IPS-15b (cell line): ENCODE data around the gene ZFAND2A.
"Not testable (repeated sequence)": the region's sequence is repeated elsewhere in the genome, so short reads cannot be mapped to it uniquely, and the experiment has no call there.

Experiments used
- H3K27me3 ChIP-seq: one replicate; pipeline ENCODE4 v1.6.1; 2013; ENCODE audit warnings: low read length; ENCODE audit not compliant: control insufficient read depth, insufficient read depth
- H3K36me3 ChIP-seq: one replicate; pipeline ENCODE4 v1.6.1; 2013; ENCODE audit warnings: low read length; ENCODE audit not compliant: control insufficient read depth, insufficient read depth
- H3K4me1 ChIP-seq: one replicate; pipeline ENCODE4 v1.6.1; 2013; ENCODE audit warnings: mild to moderate bottlenecking, low read length; ENCODE audit not compliant: control insufficient read depth, insufficient read depth
- H3K4me3 ChIP-seq: one replicate; pipeline ENCODE4 v1.5.1; 2013; ENCODE audit warnings: low read depth, low read length
- H3K9ac ChIP-seq: one replicate; pipeline ENCODE4 v1.6.1; 2013; ENCODE audit warnings: low read depth, mild to moderate bottlenecking, low read length
- H3K9me3 ChIP-seq: one replicate; pipeline ENCODE4 v1.6.1; 2013; ENCODE audit warnings: mild to moderate bottlenecking, low read length; ENCODE audit not compliant: control insufficient read depth, insufficient read depth

Gene ZFAND2A

GRCh38 chr7:1159891-1160669, at the start of gene ZFAND2A:
Gene ZFAND2A (minus strand): TSS chr7:1160196. CDS start chr7:1158212, 1,984 bp downstream.
- Histone ChIP-seq H3K9me3 (no peaks in the 10 kb centered on the region), H3K9ac (peak within 1 kb of the TSS; percentile 88), H3K4me3 (peak within 1 kb of the TSS; percentile 99), H3K27me3 (no peaks in the 10 kb centered on the region), H3K4me1 (no peaks in the 10 kb centered on the region), H3K36me3 (peaks cover 4% of the 10 kb centered on the region)

GRCh38 chr7:1209097-1209496, 49.1 kb upstream of the ZFAND2A start:
- Histone ChIP-seq H3K27me3 (no peaks in the 10 kb centered on the region), H3K36me3 (no peaks in the 10 kb centered on the region)

GRCh38 chr7:1205742-1206141, 45.7 kb upstream of the ZFAND2A start:
- H3K4me1 ChIP-seq, H3K9me3 ChIP-seq, H3K9ac ChIP-seq, H3K36me3 ChIP-seq, H3K27me3 ChIP-seq, H3K4me3 ChIP-seq: not testable (repeated sequence)

More at GRCh38 chr7:1209097-1209496, 49.1 kb upstream of the ZFAND2A start:
- Histone ChIP-seq H3K9me3 (no peaks in the 10 kb centered on the region), H3K4me3 (no peak overlapping the region), H3K9ac (no peak overlapping the region), H3K4me1 (no peaks in the 10 kb centered on the region)

GRCh38 chr7:1204460-1205140, 44.6 kb upstream of the ZFAND2A start:
- H3K4me3 ChIP-seq, result no peak overlapping the region
- H3K4me1 ChIP-seq, result no peaks in the 10 kb centered on the region
- H3K36me3 ChIP-seq, result no peaks in the 10 kb centered on the region
- no peaks in the 10 kb centered on the region for H3K27me3 ChIP-seq
- no peaks in the 10 kb centered on the region for H3K9me3 ChIP-seq
- H3K9ac ChIP-seq, result no peak overlapping the region

- H3K4me3 ChIP-seq, H3K9me3 ChIP-seq, H3K36me3 ChIP-seq, H3K4me1 ChIP-seq, H3K27me3 ChIP-seq, H3K9ac ChIP-seq: not testable (repeated sequence)
These were observed 42.9 kb upstream of the ZFAND2A start for GRCh38 chr7:1202914-1203313.

GRCh38 chr7:1201916-1202315, 41.9 kb upstream of the ZFAND2A start:
- no peak overlapping the region for H3K9ac ChIP-seq
- no peaks in the 10 kb centered on the region for H3K9me3 ChIP-seq
- H3K4me1 ChIP-seq, result no peaks in the 10 kb centered on the region
- H3K36me3 ChIP-seq, result no peaks in the 10 kb centered on the region
- H3K4me3 ChIP-seq, result no peak overlapping the region
- no peaks in the 10 kb centered on the region for H3K27me3 ChIP-seq

GRCh38 chr7:1200045-1200444, 40.0 kb upstream of the ZFAND2A start:
- Histone ChIP-seq H3K4me3 (no peak overlapping the region), H3K9me3 (no peaks in the 10 kb centered on the region), H3K27me3 (no peaks in the 10 kb centered on the region), H3K4me1 (no peaks in the 10 kb centered on the region), H3K36me3 (no peaks in the 10 kb centered on the region), H3K9ac (no peak overlapping the region)

- H3K9me3 ChIP-seq, result no peaks in the 10 kb centered on the region
- H3K4me1 ChIP-seq, result no peaks in the 10 kb centered on the region
- H3K36me3 ChIP-seq, result no peaks in the 10 kb centered on the region
- no peak overlapping the region for H3K4me3 ChIP-seq
- no peak overlapping the region for H3K9ac ChIP-seq
- peaks cover 3% of the 10 kb centered on the region for H3K27me3 ChIP-seq
These were observed 38.1 kb upstream of the ZFAND2A start for GRCh38 chr7:1197997-1198625.

- H3K36me3 ChIP-seq, result no peaks in the 10 kb centered on the region
- no peaks in the 10 kb centered on the region for H3K9me3 ChIP-seq
- no peak overlapping the region for H3K9ac ChIP-seq
- H3K4me3 ChIP-seq, result no peak overlapping the region
- no peaks in the 10 kb centered on the region for H3K4me1 ChIP-seq
- H3K27me3 ChIP-seq, result peaks cover 3% of the 10 kb centered on the region
These were observed 37.0 kb upstream of the ZFAND2A start for GRCh38 chr7:1196950-1197349.

- H3K4me1 ChIP-seq, H3K9me3 ChIP-seq, H3K27me3 ChIP-seq, H3K36me3 ChIP-seq, H3K9ac ChIP-seq, H3K4me3 ChIP-seq: not testable (repeated sequence)
These were observed 36.4 kb upstream of the ZFAND2A start for GRCh38 chr7:1196441-1196840.

GRCh38 chr7:1193593-1194424, 33.8 kb upstream of the ZFAND2A start:
- Histone ChIP-seq H3K4me1 (no peaks in the 10 kb centered on the region), H3K4me3 (no peak overlapping the region), H3K9ac (no peak overlapping the region), H3K9me3 (no peaks in the 10 kb centered on the region), H3K27me3 (peaks cover 3% of the 10 kb centered on the region), H3K36me3 (no peaks in the 10 kb centered on the region)
